GM21423 (cell line): Measurements from ENCODE around the gene CORO6.

ENCODE experiments used
- ATAC-seq: cut with Tn5 transposase; IDR thresholded peaks from one replicate; pipeline ENCODE4 v1.9.1; 2021; ENCODE audit warnings: mild to moderate bottlenecking, moderate library complexity; ENCODE audit not compliant: unreplicated experiment

The CORO6 gene

DNA sequence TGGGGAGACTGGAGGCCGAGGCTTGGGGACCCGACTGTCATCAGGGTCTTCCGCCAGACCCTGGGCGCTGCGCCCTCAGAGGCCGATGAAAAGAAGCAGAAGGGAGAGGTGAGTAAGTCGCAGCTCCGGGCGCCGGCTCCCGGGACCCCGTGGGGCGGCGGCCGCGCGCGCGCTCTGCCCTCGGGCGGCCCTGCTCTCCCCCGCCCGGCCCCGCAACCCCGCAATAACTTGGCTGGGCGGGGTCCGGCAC, 55.5 kb downstream of the CORO6 start:
- peak; percentile 2 for ATAC-seq

DNA sequence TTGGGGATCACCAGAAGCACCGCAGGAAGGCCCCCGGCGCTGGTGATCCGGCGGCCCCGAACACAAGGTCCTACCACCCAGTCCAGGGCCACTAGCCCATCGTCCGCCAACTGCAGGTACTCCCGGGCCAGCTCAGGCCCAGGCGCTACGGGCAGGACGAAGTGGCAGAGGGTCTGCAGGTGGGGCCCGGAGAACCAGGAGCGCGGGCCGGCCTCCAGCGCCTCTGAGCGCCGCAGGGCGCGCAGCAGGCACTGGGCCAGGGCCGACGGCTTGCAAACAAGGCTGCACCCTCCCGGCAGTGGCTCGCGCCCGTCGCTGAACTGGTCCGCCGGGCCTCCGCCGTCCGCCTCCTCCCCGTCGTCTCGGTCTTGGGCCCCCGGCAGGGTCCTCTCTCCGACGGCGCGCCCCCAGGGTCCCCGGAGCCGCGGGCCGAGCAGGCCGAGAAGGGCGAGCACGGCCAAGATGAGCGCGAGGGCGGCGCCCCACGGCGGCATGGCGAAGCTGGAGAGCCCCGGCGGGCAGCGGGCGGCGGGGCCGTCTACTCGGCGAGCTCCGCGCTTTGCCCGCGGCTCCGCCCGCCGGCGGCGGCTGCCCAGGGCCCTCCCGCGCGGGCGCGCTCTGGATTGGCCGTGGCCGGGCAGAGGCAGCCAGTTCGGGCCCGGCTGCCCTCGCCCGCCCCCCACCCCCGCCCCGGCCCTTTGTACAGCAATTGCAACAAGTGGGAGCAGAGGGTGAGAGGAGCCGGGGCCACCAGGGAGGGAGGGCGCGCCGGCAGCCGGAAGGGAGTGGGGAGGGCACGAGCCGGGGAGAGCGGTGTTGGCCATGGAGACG, 56.0 kb downstream of the CORO6 start, which contains the start of gene ABHD15:
Gene ABHD15, minus strand, starts transcription at position 565 of the 831 bp plus-strand sequence. Its CDS starts 71 bp downstream, at position 494.
- peak; percentile 23 for ATAC-seq

DNA sequence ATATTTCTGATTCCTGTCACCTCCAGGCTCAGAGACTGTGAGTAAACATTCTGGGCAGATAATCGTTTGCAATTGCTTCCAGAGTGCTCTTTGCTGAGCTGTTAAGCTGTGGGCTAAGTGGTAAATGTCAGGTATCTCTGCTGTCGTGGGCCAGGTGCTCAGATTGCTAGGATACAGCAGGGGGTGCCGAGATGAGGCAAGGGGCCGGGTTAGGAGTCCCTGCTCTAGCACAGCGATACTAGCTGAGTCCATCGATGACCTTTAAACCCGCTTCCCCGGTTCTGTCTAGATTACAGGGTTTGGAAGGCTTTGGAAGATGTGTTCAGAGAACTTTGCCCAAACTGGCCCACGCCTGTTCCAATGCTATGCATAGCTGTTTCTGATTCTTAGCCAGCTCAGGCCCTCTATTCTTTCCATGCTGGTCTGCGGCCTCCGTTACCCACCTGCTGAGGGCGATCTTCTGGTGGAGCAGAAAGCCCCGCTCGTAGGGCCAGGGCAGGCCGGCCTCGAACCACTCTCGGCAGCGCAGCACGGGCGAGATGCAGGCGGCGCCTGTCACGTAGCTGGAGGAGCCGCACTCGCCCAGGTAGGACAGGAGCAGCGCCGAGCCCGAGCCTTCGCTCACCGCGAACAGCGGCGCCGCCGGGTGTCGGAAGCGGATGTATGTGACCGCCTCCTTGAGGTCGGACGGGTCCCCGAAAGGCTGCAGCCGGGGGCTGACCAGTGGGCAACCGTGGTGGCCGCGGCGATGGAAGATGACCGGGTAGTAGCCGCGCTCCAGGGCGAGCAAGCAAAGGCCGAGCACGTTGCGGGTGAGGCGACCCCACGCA, 56.9 kb downstream of the CORO6 start:
- peak; percentile 11 for ATAC-seq
